Fibroblast of the aortic adventitia (primary cell): ENCODE data around the gene MPG. TPM values are rescaled to one million over a fixed set of nuclear protein-coding genes. Genes with fewer than 3 reads are reported as not detected.

ENCODE experiments used
- DNase-seq: peaks from one replicate; pipeline ENCODE4 v3.0.0-alpha.2; 2010; ENCODE audit warnings: low read depth
- H3K4me3 ChIP-seq: 2 replicates; pipeline ENCODE4 v1.5.1; 2011; ENCODE audit warnings: low read depth, mild to moderate bottlenecking, control low read depth, low read length, moderate library complexity
- total RNA-seq: library from RNA; depleted of rRNA; stranded (reverse); fragments of >200 nt; gene quantifications from 2 replicates; pipeline ENCODE4 v1.2.3, GENCODE V29; 2012; ENCODE audit warnings: low replicate concordance
- TF ChIP-seq, protein P1 (sequence below): IDR thresholded peaks from 2 replicates; pipeline ENCODE4 v1.5.1; 2011; ENCODE audit warnings: mild to moderate bottlenecking, low read length, control low read depth, inconsistent platforms; ENCODE audit not compliant: insufficient read depth

MPG gene
- total RNA-seq, 1 donor = 124 TPM

DNA sequence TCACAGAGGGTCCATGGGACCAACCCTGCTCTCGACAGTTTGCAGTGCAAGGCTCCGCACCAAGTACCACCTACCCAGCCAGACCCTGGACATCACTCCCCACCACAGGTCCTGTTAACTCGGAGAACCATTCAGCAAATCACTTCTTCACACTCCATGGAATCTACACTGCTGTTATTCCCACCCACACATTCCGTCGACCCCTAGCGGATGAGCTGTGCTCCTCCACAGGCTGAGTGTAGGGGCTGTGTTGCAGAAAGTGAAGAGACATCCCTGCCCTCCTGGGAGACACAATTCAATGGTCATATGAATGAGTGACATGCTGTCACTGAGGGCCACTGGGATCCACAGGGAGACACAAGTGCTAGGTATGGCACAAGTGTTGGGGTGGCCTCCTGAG is 27.5 kb downstream of the MPG start:
- no peak for DNase-seq
- no peak overlapping the region for H3K4me3 ChIP-seq
- TF ChIP-seq, protein P1, sequence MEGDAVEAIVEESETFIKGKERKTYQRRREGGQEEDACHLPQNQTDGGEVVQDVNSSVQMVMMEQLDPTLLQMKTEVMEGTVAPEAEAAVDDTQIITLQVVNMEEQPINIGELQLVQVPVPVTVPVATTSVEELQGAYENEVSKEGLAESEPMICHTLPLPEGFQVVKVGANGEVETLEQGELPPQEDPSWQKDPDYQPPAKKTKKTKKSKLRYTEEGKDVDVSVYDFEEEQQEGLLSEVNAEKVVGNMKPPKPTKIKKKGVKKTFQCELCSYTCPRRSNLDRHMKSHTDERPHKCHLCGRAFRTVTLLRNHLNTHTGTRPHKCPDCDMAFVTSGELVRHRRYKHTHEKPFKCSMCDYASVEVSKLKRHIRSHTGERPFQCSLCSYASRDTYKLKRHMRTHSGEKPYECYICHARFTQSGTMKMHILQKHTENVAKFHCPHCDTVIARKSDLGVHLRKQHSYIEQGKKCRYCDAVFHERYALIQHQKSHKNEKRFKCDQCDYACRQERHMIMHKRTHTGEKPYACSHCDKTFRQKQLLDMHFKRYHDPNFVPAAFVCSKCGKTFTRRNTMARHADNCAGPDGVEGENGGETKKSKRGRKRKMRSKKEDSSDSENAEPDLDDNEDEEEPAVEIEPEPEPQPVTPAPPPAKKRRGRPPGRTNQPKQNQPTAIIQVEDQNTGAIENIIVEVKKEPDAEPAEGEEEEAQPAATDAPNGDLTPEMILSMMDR = no peak

DNA sequence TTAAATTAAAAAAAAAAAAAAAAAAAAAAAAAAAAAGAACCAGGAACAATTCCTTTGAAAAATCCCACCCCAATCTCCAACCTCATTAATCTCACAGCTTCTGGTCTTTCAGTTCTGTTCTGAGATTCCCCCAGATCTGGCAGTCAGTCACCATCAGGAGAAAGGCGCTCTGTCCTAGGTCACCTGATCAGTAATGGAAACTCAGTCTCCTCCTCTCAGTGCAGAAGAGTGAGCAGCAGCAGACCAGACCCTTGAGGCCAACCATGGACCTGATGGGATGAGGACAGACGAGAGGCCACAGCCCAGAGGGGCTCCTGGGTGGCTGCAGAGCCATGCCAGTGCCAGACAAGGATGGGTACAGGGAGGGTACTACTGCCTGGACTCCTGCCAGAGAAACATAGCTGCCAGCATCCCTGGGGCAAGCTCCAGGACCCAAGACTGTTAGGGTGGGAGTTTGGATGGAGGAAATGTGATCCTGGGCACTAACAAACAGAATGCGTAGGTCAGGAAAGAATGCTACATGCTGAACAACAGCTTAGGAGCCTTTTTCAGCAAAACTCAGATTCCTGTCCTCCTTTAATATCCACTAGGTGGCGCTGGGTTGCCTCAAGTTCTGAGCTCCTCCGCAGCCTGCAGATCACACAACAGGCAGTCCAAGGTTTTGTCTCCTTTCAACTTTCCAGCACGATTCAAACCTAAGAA is 28.7 kb downstream of the MPG start:
- DNase-seq = peak; percentile 90
- no peak overlapping the region for H3K4me3 ChIP-seq
- TF ChIP-seq, protein P1 = peak; percentile 82

DNA sequence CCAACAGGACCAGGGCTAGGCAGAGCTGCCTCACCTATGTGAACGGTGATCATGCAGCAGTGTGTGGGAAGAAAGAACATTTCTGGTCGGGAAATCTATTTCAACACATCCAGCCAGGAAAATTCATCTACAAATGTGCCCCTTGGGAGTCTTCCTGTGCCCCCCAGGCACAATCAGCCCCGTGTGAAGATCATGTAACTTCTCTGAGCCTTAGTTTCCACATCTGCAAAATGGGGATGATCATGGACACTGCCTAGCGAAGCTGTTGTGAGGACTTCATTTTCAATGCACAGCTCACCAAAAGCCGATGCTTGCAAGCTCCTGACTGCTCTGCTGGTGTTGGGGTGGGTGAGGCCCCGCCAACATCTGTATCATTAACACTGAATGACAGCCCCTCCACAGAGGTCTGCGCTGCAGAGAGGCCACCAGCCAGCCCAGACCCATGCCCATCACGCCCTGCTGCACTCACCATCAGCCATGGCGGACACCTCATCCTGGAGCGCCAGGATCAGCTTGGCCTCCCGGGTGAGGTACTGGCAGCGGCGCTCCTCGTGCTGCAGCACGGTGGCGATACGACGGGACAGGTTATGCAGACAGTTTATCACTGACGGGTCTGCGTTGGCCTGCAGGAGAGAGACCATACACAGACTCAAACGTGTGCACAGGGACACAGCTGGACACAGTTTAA is 34.3 kb downstream of the MPG start:
- no peak overlapping the region for H3K4me3 ChIP-seq
- no peak for DNase-seq
- TF ChIP-seq, protein P1 = no peak

DNA sequence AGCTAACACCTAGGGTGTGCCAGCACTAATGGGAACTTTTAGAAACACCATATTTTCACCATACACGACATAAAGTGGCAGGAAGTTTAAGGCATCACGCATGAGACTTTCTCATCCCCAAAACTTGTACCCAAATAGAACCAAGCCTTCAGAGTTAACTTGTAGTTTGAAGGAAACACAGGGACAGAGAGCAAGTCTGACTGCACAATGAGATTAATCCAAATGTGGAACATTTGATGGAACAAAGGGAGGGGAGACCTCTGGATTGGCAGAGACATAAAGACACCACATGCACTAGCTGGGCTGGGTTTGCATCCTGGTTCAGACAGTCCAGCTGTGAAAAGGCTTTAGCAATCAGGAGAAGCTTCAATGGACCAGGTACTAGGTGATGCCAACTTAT is 36.3 kb downstream of the MPG start:
- TF ChIP-seq, protein P1 = no peak
- H3K4me3 ChIP-seq = no peak overlapping the region
- no peak for DNase-seq

DNA sequence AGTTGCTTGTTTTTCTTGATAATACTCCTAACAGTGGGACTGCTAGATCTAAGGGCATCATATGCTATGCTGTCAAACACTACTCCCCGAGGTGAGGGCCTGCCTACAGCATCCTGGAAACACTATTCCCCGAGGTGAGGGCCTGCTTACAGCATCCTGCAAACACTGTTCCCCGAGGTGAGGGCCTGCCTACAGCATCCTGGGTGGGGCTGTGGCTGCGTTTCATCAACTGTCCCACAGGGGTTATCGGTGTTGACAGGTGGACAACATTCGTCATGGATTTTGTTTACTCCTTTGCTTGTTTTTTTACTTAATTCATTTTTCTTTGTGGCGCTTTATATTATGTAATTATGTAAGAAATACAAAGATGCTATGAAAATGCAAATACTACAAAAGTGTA is 38.0 kb downstream of the MPG start:
- H3K4me3 ChIP-seq = no peak overlapping the region
- no peak for DNase-seq
- TF ChIP-seq, protein P1 = no peak

DNA sequence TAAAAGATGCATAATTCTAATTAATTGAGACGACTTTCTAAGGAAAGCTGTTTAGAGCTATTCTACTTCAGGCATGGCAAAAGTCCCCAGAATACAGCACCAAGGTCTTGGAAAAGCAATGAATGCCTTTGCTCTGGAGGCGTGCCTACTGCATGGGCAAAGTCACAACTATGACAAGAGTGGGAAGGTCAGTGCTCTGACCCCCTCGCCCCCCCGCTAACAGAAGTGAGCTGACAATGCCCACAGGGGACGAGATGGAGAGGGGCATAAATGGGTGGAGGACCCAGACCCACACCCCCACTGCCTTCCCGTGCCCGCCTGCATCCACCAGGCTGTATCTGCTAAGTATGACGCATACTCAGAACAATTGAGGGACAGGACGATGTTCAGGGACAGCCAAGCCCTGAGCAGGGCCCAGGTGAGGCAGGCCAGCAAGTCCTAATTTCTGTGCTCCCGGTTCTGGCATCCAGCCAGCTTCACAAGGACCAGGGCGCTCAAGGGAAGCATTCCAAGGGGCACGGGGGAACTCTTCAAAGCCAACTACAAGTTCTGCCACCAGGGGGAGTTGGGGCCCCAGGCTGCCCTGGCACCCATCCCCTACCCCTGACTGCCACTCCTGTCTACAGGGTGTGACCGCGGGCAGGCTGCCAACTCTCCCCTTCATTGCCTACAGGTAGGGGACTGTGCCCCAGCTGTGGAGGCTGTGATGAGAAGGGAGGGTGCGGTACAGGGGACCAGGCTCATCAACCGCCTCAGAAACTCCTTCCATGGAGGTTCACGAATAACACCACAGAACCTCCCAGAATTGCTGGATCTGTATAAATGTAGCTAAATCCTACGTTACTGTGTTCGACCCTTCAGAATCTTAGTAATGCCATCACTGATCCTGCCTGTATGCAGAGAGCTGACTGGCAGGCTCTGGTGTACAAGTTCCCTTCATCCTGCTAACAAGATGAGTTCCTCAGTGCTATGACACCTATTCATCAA is 39.6 kb downstream of the MPG start:
- no peak overlapping the region for H3K4me3 ChIP-seq
- DNase-seq = peak; percentile 31
- TF ChIP-seq, protein P1 = peak; percentile 67
